ENCODE data around the gene LRRC37A3.
"Not testable (repeated sequence)": the region's sequence is repeated elsewhere in the genome, so short reads cannot be mapped to it uniquely, and the experiment has no call there.

GRCh38 chr17:64963814-64964213 lies 44.5 kb upstream of the LRRC37A3 start:
- not testable (repeated sequence) for TF ChIP-seq CTCF, POLR2A, POLR2AphosphoS5 (IDR thresholded peaks at IDR 0.05)

Measured in gastroesophageal sphincter (tissue), 3 donors.